Mesodermal cell (in vitro differentiated cells): ENCODE data around the gene C3orf22.

Experiments used
- H3K27ac ChIP-seq: 2 replicates; pipeline ENCODE4 v1.7.0; 2013; ENCODE audit warnings: mild to moderate bottlenecking, low read depth, low read length, moderate library complexity; ENCODE audit not compliant: severe bottlenecking
- H3K36me3 ChIP-seq: 2 replicates; pipeline ENCODE4 v1.7.1; 2013; ENCODE audit warnings: mild to moderate bottlenecking, low read length, moderate library complexity; ENCODE audit not compliant: control insufficient read depth, insufficient read depth
- H3K4me1 ChIP-seq: one replicate; pipeline ENCODE4 v1.7.1; 2013; ENCODE audit warnings: mild to moderate bottlenecking, low read length; ENCODE audit not compliant: insufficient read depth, control insufficient read depth, poor library complexity, severe bottlenecking
- H3K4me3 ChIP-seq: 2 replicates; pipeline ENCODE4 v1.7.0; 2013; ENCODE audit warnings: low read length, control low read depth, mild to moderate bottlenecking; ENCODE audit not compliant: insufficient read depth, poor library complexity, severe bottlenecking; ENCODE audit errors: extremely low read depth
- H3K9me3 ChIP-seq: 2 replicates; pipeline ENCODE4 v1.7.1; 2013; ENCODE audit warnings: mild to moderate bottlenecking, low read length, moderate library complexity; ENCODE audit not compliant: control insufficient read depth
- WGBS, 2 experiments: methylation state at CpG; one replicate each; pipeline ENCODE4 v1.1.5; 2013; ENCODE audit warnings: missing lambda C conversion rate in 2 of 2; ENCODE audit not compliant: insufficient coverage in 2 of 2; 5-methylcytosine and 5-hydroxymethylcytosine counted together

C3orf22 gene

DNA sequence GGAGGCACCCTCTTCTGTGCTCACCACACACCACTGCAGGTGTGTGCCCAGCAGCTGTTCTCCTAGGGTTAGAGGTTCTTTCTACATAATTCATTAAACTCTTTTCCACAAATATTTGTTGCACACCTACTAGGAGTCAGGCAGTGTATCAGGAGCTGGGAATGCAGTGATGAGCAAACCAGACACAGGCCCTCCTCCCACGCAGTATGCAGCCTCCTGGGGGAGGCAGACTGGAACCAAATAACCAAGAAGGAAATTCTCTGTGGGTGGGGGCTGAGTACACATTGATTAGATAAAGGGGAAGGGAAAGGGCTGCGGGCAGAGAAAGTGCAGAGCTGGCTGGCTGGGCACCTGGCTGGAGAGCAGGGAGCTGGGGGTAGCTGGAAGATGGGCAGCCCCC is 18.5 kb upstream of the C3orf22 start:
- WGBS, 2 experiments = 78 to 88% methylated on average over 2 of the region's 2 CpGs

DNA sequence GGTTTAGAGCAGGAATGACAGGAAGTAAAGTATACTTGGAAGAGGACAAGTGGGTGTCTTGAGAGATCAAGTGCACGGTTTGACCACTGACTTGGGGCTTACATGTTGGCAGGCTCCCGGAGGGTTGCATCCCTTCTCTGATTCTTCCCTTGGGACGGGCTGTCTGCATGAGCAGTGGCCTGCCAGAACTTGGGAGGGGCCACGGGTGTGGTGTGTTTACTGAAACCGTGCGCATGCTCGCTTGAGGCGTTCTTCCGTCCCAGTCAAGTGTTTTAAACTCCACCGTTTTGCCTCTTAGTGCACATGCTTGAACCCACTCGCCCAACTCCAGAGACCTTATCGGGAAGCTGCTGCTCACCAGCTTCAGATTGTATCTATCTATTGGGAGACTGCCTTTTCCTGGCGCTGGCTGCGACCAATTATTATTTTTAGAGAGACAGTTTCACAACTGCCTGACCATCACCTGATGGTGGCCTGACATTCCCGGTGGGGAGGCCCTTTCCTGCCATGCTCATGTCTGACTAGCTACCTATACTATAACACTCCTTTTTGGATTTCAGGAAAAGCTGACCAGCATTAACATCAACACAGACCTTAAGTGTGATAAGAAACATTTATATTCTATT is 14.9 kb upstream of the C3orf22 start:
- WGBS, 2 experiments = 95% methylated on average over 13 to 15 of the region's 15 CpGs

More for the DNA sequence above, 18.5 kb upstream of the C3orf22 start:
- Histone ChIP-seq H3K4me1 (no peaks in the 10 kb centered on the region), H3K4me3 (no peak overlapping the region), H3K36me3 (no peaks in the 10 kb centered on the region), H3K9me3 (no peaks in the 10 kb centered on the region), H3K27ac (no peak overlapping the region)

DNA sequence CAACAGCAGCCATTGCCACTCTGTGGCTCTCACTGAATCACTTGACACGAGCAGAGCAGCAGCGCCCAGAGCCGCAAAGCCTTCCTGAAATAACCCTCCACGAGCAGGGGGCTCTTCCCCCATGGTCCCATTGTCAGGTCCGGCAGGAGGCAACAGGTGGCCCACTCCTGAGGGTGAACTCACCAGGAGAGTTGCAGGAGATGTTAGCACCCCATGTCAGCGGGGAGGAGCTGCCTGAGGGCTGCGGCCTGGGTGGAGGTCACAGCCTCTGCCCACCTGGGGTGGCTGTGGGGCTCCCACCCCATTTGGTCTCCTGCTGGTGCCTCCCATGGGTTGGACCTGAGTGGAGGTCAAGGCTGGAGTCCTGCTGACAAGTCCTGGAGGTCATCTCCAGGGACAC is 12.3 kb upstream of the C3orf22 start:
- 90 to 93% methylated on average over 6 to 7 of the region's 7 CpGs for WGBS, 2 experiments
- Histone ChIP-seq H3K4me3 (no peak overlapping the region), H3K9me3 (no peaks in the 10 kb centered on the region), H3K4me1 (no peaks in the 10 kb centered on the region), H3K36me3 (no peaks in the 10 kb centered on the region), H3K27ac (no peak overlapping the region)

More for the DNA sequence above, 14.9 kb upstream of the C3orf22 start:
- Histone ChIP-seq H3K27ac (no peak overlapping the region), H3K4me3 (no peak overlapping the region), H3K36me3 (no peaks in the 10 kb centered on the region), H3K4me1 (no peaks in the 10 kb centered on the region), H3K9me3 (no peaks in the 10 kb centered on the region)

DNA sequence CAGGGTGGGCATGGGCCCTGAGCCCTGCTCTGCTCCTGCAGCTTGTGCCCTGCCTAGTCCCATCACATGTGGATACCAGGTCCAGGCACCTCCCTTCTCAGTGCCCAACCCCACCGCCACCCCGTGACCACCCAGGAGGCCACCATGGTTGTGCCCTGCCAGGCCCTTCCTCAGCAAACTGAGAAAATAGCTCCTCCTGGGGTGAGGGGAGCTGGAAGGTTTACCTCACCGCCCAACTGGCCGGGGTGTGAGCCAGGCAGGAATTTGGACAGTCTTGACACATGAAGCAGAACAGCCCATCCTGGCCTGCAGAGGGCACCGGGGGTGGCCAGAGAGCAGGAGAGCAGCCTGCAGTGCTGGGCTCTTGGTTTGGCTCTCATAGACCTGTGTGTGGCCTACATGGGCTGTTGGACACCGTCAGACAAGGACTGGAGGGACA is 11.4 kb upstream of the C3orf22 start:
- Histone ChIP-seq H3K36me3 (no peaks in the 10 kb centered on the region), H3K27ac (no peak overlapping the region), H3K4me1 (no peaks in the 10 kb centered on the region), H3K4me3 (no peak overlapping the region), H3K9me3 (no peaks in the 10 kb centered on the region)
- WGBS, 2 experiments = 91 to 93% methylated on average over 3 of the region's 6 CpGs

DNA sequence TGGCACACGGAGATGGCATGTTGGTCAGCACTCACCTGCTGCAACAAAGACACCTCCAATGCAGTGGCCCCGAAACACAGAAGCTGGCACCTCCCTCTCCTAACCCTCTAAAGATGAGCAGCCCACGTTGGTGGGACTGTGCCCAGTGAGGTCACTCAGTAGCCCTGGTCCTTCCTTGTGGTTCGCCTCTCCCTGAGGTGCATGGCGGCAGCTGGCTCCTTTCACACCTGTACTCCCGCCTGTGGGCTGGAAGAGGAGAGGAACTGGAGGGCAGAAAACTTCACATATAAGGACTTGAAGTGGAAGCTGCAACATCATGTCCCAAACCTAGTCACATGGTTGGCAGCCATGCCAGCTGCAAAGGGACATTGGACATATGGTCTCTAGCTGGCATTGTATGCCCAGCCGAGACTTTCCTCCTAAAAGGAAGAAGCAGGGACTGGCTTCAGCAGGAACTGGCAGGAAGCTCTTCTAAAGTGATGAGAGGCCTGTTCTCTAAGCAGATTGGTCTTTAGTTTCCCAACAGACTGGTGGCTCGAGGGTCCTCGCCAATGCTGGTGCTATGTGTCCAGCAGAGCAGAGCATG is 10.8 kb upstream of the C3orf22 start:
- Histone ChIP-seq H3K36me3 (no peaks in the 10 kb centered on the region), H3K4me1 (no peaks in the 10 kb centered on the region), H3K27ac (no peak overlapping the region), H3K9me3 (no peaks in the 10 kb centered on the region), H3K4me3 (no peak overlapping the region)
- 89 to 91% methylated on average over 8 to 9 of the region's 9 CpGs for WGBS, 2 experiments

DNA sequence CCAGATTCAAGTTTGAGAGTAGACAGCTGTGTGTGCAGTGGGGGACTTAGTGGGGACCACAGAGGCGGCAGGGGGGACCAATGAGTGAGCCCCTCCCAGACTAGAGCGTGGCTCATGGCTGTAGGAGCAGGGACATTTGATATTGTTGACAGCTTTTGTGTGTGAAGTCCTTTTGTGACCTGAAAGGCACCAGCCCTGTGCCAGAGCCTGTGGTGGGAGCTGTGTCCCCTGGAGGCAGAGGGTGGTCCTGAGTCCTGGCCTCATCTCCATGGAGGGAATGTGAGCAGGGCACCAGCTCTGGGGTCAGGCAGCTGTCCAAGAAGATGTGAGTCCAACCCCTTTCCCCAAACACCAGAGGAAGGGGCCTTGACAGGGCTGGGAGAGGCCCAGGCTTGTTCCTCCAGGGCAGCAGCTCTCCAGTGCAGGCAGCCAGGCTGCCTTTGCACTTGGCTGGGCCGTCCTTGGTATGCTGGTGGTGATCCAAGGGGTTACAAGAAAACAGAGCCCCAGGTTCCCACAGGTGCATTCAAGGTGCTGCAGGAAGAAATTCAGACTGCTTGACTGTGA is 10.1 kb upstream of the C3orf22 start:
- H3K36me3 ChIP-seq = no peaks in the 10 kb centered on the region
- H3K4me1 ChIP-seq = no peaks in the 10 kb centered on the region
- 75 to 88% methylated on average over 3 of the region's 3 CpGs for WGBS, 2 experiments
- no peak overlapping the region for H3K4me3 ChIP-seq
- no peak overlapping the region for H3K27ac ChIP-seq
- no peaks in the 10 kb centered on the region for H3K9me3 ChIP-seq

DNA sequence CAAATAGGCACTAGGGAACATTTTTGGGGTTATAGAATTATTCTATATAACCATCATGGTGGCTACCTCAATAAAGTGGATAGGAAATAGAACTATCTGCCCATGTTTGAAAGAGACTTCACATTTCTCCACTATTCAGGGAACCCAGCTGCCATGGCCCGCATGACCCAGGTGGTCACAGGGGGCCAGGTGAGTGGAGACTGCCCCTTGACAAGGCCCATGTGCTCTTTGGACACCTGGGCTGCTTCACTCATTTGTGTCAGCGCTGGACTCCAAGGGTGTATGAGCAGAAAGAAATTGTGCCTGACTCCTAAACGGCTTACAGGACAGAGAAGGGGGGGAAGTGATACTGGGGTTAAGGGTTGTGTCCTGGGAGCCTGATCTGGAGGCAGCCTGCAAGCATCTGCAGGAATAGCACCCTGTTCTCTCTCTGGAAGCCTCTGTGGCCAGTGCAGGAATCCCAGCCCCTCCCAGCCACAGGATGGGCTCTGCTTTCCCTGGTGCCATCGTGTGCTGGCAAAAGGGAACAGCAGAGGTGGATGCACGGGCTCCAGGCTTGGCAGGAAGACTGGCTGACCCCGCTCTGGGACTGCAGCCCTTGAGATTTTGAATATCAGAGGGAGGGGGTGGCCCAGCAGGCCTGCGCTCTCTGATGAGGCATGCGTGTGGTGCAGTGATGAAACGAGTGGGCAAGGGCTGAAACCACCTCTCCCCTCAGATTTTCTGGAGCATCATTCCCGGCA is 9.1 kb upstream of the C3orf22 start:
- H3K4me3 ChIP-seq = no peak overlapping the region
- H3K27ac ChIP-seq = no peak overlapping the region
- no peaks in the 10 kb centered on the region for H3K4me1 ChIP-seq
- H3K9me3 ChIP-seq = no peaks in the 10 kb centered on the region
- 73 to 76% methylated on average over 5 to 9 of the region's 10 CpGs for WGBS, 2 experiments
- H3K36me3 ChIP-seq = no peaks in the 10 kb centered on the region

DNA sequence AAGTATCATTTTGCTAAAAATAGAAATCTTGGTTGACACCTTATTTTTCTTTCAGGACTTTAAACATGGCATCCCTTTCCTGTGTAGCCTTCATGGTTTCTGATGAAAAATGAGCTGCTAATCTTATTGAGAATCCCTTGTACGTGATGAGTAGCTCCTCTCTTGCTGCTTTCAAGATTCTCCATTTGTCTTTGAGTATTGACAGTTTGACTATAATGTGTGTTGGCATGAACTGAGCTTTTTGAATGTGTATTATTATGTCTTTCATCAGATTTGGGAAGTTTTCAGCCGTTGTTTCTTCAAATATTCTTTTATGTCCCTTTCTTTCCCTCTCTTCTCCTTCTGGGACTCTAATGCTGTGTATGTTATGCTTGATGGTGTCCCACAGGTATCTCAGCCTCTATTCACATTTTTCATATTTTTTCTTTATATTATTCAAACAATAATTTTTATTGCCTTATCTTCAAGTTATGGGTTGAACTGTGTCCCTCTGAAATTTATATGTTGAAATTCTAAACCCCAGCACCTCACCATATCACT is 4.1 kb upstream of the C3orf22 start:
- 83 to 88% methylated on average over 1 of the region's 2 CpGs for WGBS, 2 experiments
- Histone ChIP-seq H3K4me1 (no peaks in the 10 kb centered on the region), H3K27ac (no peak overlapping the region), H3K9me3 (no peaks in the 10 kb centered on the region), H3K36me3 (no peaks in the 10 kb centered on the region), H3K4me3 (no peak overlapping the region)

DNA sequence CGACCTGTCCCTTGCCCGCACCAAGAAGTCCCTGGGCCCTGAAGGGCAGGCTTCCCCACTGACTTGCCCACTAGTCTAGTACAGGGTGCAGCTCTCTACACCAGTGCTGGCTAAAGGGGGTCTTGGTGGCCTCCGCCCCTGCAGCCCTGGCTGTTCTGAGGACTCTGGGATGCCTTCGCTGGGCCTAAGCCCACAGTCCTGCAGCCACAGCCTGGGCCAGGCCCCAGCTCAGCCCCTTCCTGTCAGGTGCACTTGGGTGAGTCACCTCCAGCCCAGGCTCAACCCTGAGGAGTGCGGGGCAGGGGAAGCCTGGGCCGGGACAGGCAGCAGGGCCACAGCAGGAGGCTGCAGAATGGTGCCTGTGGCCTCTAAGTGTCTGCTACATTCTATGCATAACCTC is 971 bp downstream of the C3orf22 start:
- Histone ChIP-seq H3K4me3 (no peak overlapping the region), H3K27ac (no peak overlapping the region), H3K4me1 (no peaks in the 10 kb centered on the region), H3K36me3 (no peaks in the 10 kb centered on the region), H3K9me3 (no peaks in the 10 kb centered on the region)
- WGBS, 2 experiments = 68 to 79% methylated on average over 5 to 6 of the region's 6 CpGs

DNA sequence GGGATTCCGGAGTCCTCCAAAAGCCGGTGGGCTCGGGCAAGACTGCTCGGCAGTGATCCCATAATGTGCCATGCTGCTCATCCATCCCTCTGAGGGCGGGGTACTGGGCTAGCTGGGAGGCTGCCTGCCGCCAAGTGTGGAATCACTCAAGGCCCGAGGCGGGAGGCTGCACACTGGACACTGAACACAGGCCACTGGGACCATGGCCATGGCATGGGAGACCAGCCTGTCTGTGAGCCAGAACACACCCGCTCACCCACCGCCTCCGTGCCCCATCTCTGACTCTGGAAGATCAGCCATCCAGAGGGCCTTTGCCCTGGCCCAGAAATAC is 1.4 kb downstream of the C3orf22 start:
- Histone ChIP-seq H3K9me3 (no peaks in the 10 kb centered on the region), H3K36me3 (no peaks in the 10 kb centered on the region), H3K27ac (no peak overlapping the region), H3K4me1 (no peaks in the 10 kb centered on the region), H3K4me3 (no peak overlapping the region)
- WGBS, 2 experiments = 92 to 98% methylated on average over 8 to 11 of the region's 11 CpGs
